Neural progenitor cell (in vitro differentiated cells): Measurements from ENCODE around the gene LRRC73. TPM values are rescaled to one million over a fixed set of nuclear protein-coding genes. Genes with fewer than 3 reads are reported as not detected.

Source experiments
- DNase-seq: peaks from one replicate; pipeline ENCODE4 v3.0.0-alpha.2; 2016; ENCODE audit warnings: low spot score
- H2AFZ ChIP-seq: fragments of 200-600 bp; sonication (generic); replicated peaks from 2 replicates; pipeline ENCODE4 v1.6.1; 2016; ENCODE audit warnings: antibody characterized with exemption
- H3F3A ChIP-seq: fragments of 200-600 bp; sonication (generic); 2 replicates; pipeline ENCODE4 v1.6.1; 2016; ENCODE audit warnings: antibody characterized with exemption, low read depth
- H3K27ac ChIP-seq: fragments of 200-600 bp; sonication (generic); 2 replicates; pipeline ENCODE4 v1.5.1; 2016; ENCODE audit warnings: mild to moderate bottlenecking
- H3K27me3 ChIP-seq: fragments of 200-600 bp; sonication (generic); 2 replicates; pipeline ENCODE4 v1.6.1; 2016; ENCODE audit warnings: mild to moderate bottlenecking, moderate library complexity
- H3K36me3 ChIP-seq: fragments of 200-600 bp; sonication (generic); 2 replicates; pipeline ENCODE4 v1.5.1; 2016
- H3K4me1 ChIP-seq: fragments of 200-600 bp; sonication (generic); 2 replicates; pipeline ENCODE4 v1.6.1; 2016; ENCODE audit warnings: mixed run types
- H3K4me2 ChIP-seq: fragments of 200-600 bp; sonication (generic); 2 replicates; pipeline ENCODE4 v1.6.1; 2016
- H3K4me3 ChIP-seq: fragments of 200-600 bp; sonication (generic); 2 replicates; pipeline ENCODE4 v1.5.1; 2016
- H3K79me2 ChIP-seq: fragments of 200-600 bp; sonication (generic); 2 replicates; pipeline ENCODE4 v1.6.1; 2016; ENCODE audit warnings: low read depth
- H3K9ac ChIP-seq: fragments of 200-600 bp; sonication (generic); 2 replicates; pipeline ENCODE4 v1.6.1; 2016
- H3K9me3 ChIP-seq: fragments of 200-600 bp; sonication (generic); 2 replicates; pipeline ENCODE4 v1.5.1; 2016; ENCODE audit warnings: low read depth
- H4K20me1 ChIP-seq: fragments of 200-600 bp; sonication (generic); 2 replicates; pipeline ENCODE4 v1.6.1; 2016; ENCODE audit warnings: low read depth
- H3K27ac Mint-ChIP-seq: 3 replicates; pipeline ENCODE4 v1.8.0; 2021; ENCODE audit warnings: mixed read lengths
- H3K27me3 Mint-ChIP-seq: 2 replicates; pipeline ENCODE4 v1.8.0; 2022; ENCODE audit warnings: low read depth, mild to moderate bottlenecking, inconsistent platforms, moderate library complexity, mixed read lengths; ENCODE audit not compliant: insufficient read depth
- H3K36me3 Mint-ChIP-seq: 3 replicates; pipeline ENCODE4 v1.8.0; 2021; ENCODE audit warnings: mixed read lengths
- H3K4me1 Mint-ChIP-seq: 3 replicates; pipeline ENCODE4 v1.8.0; 2021; ENCODE audit warnings: mixed read lengths
- H3K4me3 Mint-ChIP-seq: 3 replicates; pipeline ENCODE4 v1.8.0; 2021; ENCODE audit warnings: mild to moderate bottlenecking, moderate library complexity, mixed read lengths
- H3K9me3 Mint-ChIP-seq: 3 replicates; pipeline ENCODE4 v1.8.0; 2020; ENCODE audit warnings: mixed read lengths
- EZH2 ChIP-seq: fragments of 200-600 bp; sonication (generic); IDR thresholded peaks from 2 replicates; pipeline ENCODE4 v1.6.1; 2017; ENCODE audit warnings: antibody characterized with exemption, mild to moderate bottlenecking, moderate library complexity
- EZH2phosphoT487 ChIP-seq: fragments of 200-600 bp; sonication (generic); IDR thresholded peaks from 2 replicates; pipeline ENCODE4 v1.6.1; 2017; ENCODE audit warnings: antibody characterized with exemption
- total RNA-seq: library from RNA; depleted of rRNA; stranded (reverse); fragments of >200 nt; gene quantifications from 2 replicates; pipeline ENCODE4 v1.2.3, GENCODE V29; 2015; ENCODE audit warnings: low replicate concordance
- TF ChIP-seq, protein P1 (sequence below): fragments of 200-600 bp; sonication (generic); IDR thresholded peaks from 2 replicates; pipeline ENCODE4 v1.5.1; 2017; ENCODE audit warnings: antibody characterized with exemption, mild to moderate bottlenecking

LRRC73 gene
- total RNA-seq, 1 donor from 2014 or later, result not detected

DNA sequence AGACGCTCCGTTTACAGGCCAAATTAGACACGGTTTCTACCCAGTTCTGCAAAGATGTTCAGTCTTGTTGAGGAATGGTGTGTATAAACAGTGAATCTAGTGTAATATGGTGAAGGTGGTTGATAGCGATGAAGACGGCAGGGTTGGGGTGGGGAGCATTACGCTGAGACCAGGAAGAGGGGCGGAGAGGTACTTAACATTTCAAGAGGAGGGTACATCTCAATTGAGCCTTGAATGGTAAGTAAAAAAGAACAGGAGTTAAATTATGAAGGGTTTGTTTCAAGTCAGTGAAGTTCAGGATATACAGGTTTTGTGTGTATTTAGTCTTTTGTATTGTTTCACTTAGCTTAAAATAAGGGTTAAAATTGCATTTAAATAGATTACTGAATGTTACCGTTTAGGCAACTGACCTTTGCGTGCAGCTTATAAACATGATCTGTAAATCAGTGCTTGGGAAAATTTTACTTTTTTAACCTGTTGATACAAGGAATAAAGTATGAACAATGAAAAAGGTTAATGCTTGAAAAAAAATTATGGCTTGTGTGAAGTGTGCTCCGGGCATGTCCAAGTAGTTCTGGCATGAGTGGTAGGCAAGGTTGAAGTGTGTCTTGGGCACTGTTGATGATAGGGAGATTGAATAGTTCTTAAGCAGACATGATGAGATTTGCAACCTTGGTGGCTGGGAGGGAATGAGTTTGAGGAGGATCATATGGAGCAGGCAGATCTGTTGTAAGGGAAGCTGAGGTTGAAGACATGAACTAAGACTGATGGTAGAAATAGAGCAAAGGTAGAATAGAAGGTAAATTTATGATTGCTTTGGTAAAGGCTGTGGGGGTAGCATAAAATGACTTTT lies 7.6 kb upstream of the LRRC73 start:
- no peaks in the 10 kb centered on the region for H3K27me3 ChIP-seq
- peaks cover 57% of the 10 kb centered on the region for H3K79me2 ChIP-seq
- H4K20me1 ChIP-seq, result peaks cover 13% of the 10 kb centered on the region
- Mint-ChIP-seq H3K27ac (no peak overlapping the region), H3K4me3 (no peak overlapping the region), H3K4me1 (peaks cover 14% of the 10 kb centered on the region), H3K27me3 (peaks cover 2% of the 10 kb centered on the region), H3K9me3 (no peaks in the 10 kb centered on the region), H3K36me3 (peaks cover 24% of the 10 kb centered on the region)
- H3K27ac ChIP-seq, result no peak overlapping the region
- peak overlapping the region; percentile 85 for H2AFZ ChIP-seq
- peak overlapping the region; percentile 84 for H3K4me2 ChIP-seq
- peaks cover 16% of the 10 kb centered on the region for H3K4me1 ChIP-seq
- no peak for DNase-seq
- no peaks in the 10 kb centered on the region for H3K9me3 ChIP-seq
- peak overlapping the region; percentile 95 for H3K4me3 ChIP-seq
- H3K36me3 ChIP-seq, result peaks cover 8% of the 10 kb centered on the region
- TF ChIP-seq EZH2phosphoT487 (no peak), EZH2 (no peak)
- TF ChIP-seq, protein P1, sequence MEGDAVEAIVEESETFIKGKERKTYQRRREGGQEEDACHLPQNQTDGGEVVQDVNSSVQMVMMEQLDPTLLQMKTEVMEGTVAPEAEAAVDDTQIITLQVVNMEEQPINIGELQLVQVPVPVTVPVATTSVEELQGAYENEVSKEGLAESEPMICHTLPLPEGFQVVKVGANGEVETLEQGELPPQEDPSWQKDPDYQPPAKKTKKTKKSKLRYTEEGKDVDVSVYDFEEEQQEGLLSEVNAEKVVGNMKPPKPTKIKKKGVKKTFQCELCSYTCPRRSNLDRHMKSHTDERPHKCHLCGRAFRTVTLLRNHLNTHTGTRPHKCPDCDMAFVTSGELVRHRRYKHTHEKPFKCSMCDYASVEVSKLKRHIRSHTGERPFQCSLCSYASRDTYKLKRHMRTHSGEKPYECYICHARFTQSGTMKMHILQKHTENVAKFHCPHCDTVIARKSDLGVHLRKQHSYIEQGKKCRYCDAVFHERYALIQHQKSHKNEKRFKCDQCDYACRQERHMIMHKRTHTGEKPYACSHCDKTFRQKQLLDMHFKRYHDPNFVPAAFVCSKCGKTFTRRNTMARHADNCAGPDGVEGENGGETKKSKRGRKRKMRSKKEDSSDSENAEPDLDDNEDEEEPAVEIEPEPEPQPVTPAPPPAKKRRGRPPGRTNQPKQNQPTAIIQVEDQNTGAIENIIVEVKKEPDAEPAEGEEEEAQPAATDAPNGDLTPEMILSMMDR, result no peak
- H3K9ac ChIP-seq, result peak overlapping the region; percentile 97
- H3F3A ChIP-seq, result peaks cover 33% of the 10 kb centered on the region

DNA sequence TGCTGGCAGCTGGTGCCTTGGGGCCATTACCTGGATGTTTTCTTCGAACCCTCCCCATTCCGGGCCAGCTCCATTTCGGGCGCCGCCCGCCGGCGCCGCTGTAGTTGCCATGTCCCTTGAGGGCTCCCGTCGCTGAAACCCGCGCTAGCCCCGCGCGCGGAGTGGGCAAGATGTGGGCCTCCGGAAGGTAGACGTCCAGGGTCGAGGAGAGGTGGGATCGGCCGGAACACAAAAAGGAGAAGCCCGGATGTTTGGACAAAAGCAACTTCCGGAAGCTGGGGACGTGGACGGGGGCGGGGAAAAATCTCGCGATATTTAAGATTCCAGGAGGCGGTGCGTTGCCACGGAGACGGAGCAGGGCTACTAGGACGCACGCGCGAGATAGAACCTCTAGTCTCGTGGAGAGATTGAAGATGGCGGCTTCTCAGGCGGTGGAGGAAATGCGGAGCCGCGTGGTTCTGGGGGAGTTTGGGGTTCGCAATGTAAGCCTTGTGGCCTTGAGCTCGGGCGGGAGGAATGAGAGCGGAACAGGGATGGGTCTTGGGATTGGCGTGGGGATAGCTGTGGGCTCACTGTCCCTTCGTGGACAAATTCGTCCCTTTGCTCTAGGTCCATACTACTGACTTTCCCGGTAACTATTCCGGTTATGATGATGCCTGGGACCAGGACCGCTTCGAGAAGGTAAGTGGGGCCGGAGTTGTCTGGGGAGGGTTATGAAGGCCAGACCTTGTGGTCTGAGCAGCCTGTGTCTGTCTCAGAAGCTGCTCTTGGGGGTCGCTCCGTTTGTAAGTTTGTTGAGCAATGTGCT lies 6.8 kb upstream of the LRRC73 start, which contains the start of the genes POLR1C and YIPF3:
POLR1C (plus strand) TSS at position 393 of the 808 bp plus-strand sequence; CDS start at position 414, 21 bp downstream.
YIPF3 (minus strand) TSS at position 230 of the 808 bp plus-strand sequence; CDS start at position 111, 119 bp downstream.
- Mint-ChIP-seq H3K4me1 (peaks cover 14% of the 10 kb centered on the region), H3K4me3 (no peak within 1 kb of the TSS), H3K27me3 (peaks cover 2% of the 10 kb centered on the region), H3K9me3 (no peaks in the 10 kb centered on the region), H3K36me3 (peaks cover 24% of the 10 kb centered on the region), H3K27ac (peak within 1 kb of the TSS; percentile 81)
- H3K27me3 ChIP-seq, result no peaks in the 10 kb centered on the region
- H3K27ac ChIP-seq, result no peak within 1 kb of the TSS
- peaks cover 8% of the 10 kb centered on the region for H3K36me3 ChIP-seq
- DNase-seq, result peak; percentile 99
- H2AFZ ChIP-seq, result peak within 1 kb of the TSS; percentile 85
- peaks cover 25% of the 10 kb centered on the region for H3F3A ChIP-seq
- peak within 1 kb of the TSS; percentile 84 for H3K4me2 ChIP-seq
- H4K20me1 ChIP-seq, result peaks cover 13% of the 10 kb centered on the region
- H3K4me3 ChIP-seq, result peak within 1 kb of the TSS; percentile 95
- H3K79me2 ChIP-seq, result peaks cover 57% of the 10 kb centered on the region
- peak within 1 kb of the TSS; percentile 97 for H3K9ac ChIP-seq
- H3K4me1 ChIP-seq, result peaks cover 16% of the 10 kb centered on the region
- TF ChIP-seq EZH2, result no peak
- TF ChIP-seq, protein P1, result no peak
- TF ChIP-seq EZH2phosphoT487, result no peak
- no peaks in the 10 kb centered on the region for H3K9me3 ChIP-seq

DNA sequence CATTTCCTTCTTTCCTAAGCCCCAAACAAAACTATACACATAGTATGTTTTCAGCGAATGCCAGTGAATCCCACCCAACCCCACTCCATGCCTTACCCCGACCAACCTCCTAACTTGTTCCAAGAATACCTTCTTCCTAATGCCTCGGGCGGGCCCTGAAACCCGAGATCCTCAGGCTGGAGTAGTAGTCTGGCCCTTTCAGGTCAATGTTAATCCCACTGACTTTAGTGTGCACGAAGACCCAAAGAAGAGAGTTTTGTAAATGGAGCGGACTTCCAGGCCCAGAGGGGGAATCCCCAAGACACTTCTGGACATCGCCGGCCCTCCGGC lies 6.2 kb upstream of the LRRC73 start:
- TF ChIP-seq, protein P1, result no peak
- TF ChIP-seq EZH2 (no peak), EZH2phosphoT487 (no peak)
- peak overlapping the region; percentile 81 for H3K27ac Mint-ChIP-seq
- H3K4me1 Mint-ChIP-seq, result peaks cover 14% of the 10 kb centered on the region
- Histone ChIP-seq H3K9ac (peak overlapping the region; percentile 97), H3K4me1 (peaks cover 16% of the 10 kb centered on the region), H3K36me3 (peaks cover 8% of the 10 kb centered on the region), H3K27ac (no peak overlapping the region), H3K27me3 (no peaks in the 10 kb centered on the region), H3K9me3 (no peaks in the 10 kb centered on the region), H3K4me3 (peak overlapping the region; percentile 95), H3F3A (peaks cover 28% of the 10 kb centered on the region), H3K79me2 (peaks cover 57% of the 10 kb centered on the region), H4K20me1 (peaks cover 19% of the 10 kb centered on the region), H3K4me2 (peak overlapping the region; percentile 84), H2AFZ (peak overlapping the region; percentile 55)
- no peak for DNase-seq
- peaks cover 2% of the 10 kb centered on the region for H3K27me3 Mint-ChIP-seq
- peaks cover 28% of the 10 kb centered on the region for H3K36me3 Mint-ChIP-seq
- H3K4me3 Mint-ChIP-seq, result no peak overlapping the region
- no peaks in the 10 kb centered on the region for H3K9me3 Mint-ChIP-seq
